Activated CD8-positive, alpha-beta memory T cell treated with anti-CD3 and anti-CD28 coated beads for 48 hours (primary cell): ENCODE data around the gene SLAMF9.

Experiments
- DNase-seq, 3 experiments: peaks; one replicate each; pipeline ENCODE4 v3.0.0-alpha.2; 2020; ENCODE audit warnings: low read depth in 2 of 3, low spot score in 2 of 3

SLAMF9 gene

DNA sequence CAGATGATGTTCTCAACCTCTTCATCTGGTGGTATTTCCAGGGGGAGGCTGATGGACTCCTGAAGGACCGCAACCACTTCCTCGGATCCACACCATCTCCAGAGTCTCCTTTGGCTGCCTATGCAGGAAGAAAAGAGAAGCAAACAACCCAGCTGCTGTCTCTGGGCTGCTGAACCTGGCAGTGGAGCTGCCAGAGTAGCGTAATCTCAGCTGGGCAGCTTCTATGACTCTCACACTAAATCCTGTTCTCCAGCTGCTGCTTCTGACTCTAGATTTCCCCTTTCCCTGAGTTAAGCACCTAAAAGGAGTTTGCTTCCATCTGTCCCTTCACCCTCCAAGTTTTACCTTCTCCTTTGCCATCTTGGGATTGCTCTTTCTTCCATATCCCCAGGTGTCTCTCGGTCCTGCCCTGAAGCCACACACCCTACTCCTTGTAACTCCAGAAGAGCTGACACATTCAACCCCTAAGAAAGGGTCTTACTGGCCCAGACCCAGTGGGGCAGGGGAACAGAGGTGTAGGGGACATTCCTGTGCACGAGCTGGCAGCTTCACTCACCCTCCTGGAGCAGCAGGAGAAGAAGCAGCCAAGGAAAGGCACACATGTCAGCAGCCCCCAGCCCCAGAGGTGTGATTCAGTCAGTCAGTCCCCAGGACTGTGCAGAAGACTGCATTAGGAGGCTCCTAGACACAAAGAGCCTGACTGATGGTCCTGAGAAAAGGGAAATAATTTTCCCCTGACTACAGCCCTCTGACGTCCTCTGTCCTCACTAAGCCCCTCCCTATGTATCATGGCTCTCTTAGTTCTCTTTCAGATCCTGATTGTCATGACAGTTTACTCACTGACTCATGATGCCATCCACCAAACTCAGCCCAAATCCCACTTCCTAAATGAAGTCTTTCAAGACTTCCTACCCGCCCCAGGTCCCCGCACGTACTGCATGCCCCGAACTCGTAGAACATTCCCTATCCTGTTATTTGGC lies at the start of gene SLAMF9:
TSS of gene SLAMF9 (minus strand) at position 702 of the 980 bp plus-strand sequence. CDS start at position 602, 100 bp downstream.
- DNase-seq, result no peak

DNA sequence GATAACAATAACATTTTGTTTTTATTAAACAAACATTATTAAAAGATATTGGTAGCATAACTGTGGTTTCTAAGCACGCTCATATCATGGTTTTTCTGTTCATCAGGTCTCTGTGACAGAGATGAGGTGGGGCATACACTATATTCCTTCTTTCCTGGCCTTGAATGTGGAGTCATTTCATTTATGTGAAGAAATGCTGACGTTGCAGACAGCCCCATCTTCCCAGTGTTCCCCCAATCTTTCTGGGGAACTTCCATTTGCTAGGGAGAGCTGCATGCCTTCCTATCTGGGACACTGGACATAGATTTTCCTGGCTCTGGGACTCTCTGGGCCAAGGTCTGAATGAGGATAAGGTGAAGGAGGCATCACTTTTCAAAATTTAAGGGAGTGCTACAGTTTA lies 47.4 kb upstream of the SLAMF9 start:
- no peak for DNase-seq

DNA sequence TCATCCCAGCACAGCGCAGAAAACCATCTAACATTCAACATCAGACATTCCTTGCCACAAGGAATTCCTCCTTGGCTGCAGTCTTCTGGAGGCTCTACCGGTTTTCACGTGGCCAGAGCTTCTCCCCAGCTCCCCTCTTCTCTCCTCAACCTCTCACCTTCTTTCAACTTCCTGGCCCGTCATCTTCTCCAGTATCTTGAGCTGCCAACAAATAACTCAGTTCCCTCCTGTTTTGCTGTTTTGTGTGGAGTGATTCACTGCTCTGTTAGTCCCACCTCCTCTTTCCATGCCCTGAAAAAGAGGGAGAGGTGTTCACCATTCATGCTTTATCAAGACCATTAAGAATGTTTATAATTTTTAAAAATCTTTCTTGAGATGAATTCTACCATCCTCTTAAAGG lies 45.2 kb upstream of the SLAMF9 start:
- DNase-seq, result no peak

DNA sequence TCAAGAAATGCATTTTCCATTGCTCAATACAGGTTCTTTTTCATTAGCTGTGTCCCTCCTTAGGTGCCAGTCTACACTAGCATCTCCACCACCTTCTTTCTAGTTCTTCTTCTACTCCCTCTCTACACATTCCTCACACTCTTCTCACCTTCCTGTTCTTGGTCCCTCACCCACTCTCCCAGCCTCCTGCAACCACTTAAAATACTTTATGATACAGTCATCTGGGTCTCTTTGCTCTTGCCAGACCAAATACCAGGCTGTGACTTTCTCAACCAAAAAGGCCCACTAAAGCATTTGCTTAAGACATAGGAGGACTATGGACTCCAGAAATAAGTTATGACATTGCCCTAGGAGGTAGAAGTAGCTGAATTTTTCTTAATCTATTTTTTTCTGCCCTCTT lies 42.6 kb upstream of the SLAMF9 start:
- DNase-seq, result no peak

DNA sequence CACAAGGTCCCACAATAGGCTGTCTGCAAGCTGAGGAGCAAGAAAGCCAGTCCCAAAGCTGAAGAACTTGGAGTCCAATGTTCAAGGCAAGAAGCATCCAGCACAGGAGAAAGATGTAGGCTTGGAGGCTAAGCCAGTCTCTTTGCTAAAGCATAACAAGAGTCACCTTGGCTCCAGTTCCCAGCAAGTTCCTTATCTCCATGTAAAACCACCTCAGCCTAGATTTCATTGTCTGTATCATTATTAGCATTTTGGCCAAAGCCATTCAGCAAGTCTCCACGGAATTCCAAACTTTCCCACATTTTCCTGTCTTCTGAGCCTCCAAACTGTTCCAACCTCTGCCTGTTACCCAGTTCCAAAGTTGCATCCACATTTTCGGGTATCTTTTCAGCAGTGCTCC lies 40.9 kb upstream of the SLAMF9 start:
- no peak for DNase-seq

DNA sequence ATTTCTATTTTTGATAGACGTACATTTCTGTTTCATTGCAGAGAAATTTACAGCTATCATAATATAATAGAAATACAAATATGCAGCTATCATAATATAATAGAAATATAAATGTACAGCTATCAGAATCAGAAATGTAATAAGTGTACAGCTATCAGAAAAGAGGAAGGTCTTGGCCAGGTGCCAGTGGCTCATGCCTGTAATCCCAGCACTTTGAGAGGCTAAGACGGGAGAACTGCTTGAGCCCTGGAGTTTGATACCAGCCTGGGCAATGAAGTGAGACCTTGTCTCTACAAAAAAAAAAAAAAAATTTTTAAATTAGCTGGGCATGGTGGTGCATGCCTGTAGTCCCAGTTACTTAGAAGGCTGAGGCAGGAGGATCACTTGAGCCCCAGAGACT lies 39.9 kb upstream of the SLAMF9 start:
- DNase-seq, result no peak

DNA sequence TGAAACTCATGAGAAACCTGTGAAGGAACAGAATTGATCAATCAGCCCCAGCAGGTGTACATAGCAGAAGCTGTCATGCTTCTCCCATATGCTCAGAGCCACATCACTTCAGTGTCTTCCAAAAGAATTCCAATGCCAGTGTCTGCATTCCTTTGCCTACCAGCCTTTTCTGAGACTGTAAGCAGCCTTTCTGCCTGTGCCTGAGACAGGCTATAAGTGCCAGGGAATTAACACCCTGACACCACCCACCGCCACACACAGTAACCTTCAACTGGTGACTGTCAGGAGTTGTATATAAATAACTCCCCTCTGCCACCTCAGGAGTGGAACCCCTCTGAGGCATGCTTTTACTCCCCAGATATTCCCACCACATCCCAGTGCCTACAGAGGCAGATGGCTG lies 38.1 kb upstream of the SLAMF9 start:
- no peak for DNase-seq

DNA sequence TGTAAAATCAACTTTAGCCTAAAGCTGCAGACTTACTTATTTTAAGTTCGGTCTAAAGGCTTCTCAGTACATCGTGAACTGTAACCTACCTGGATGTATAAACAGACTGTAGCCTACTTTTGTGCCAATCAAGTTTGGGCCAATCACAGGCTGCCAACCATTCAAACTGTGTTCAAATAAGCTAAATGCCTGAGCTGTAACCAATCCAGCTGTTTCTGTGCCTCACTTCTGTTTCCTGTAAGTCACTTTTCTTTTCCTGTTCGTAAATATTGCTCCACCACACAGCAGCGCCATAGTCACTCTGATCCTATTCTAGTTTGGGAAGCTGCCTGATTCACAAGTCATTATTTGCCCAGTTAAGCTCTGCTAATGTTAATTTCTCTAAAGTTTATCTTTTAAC lies 37.5 kb upstream of the SLAMF9 start:
- no peak for DNase-seq

DNA sequence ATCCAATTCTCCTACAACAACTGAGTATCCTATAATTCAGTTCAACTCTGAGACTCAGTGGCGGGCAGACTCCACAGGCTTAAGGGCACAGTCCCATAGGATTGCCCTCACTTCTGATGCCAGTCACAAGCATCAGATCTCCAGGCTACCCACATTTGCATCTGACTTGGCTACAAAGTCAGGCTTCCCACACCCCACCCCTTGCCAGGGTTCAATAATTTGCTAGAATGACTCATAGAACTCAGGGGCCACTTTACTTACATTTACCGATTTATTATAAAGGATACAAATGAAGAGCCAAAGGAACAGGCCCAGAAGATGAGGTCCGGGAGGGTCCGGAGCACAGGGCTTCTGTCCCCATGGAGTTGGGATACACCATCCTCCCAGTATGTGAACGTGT lies 36.0 kb upstream of the SLAMF9 start:
- DNase-seq, result no peak

DNA sequence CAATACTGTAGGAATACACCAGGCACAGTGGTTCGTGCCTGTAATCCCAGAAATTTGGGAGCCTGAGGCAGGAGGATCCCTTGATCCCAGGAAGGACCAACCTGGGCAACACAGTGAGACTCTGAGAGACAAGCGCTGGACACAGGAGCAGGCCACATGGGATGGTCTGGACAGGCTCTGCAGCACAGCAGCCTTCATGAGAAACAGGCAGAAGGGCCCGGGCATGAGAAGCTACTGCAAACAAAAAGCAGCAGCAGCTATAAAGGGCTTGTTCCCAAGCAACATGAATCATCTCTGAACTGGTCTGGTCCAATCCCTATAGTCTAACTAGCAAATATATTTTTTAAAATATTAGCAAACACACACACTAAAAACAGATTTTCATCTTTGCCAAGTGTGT lies 35.5 kb upstream of the SLAMF9 start:
- no peak for DNase-seq

DNA sequence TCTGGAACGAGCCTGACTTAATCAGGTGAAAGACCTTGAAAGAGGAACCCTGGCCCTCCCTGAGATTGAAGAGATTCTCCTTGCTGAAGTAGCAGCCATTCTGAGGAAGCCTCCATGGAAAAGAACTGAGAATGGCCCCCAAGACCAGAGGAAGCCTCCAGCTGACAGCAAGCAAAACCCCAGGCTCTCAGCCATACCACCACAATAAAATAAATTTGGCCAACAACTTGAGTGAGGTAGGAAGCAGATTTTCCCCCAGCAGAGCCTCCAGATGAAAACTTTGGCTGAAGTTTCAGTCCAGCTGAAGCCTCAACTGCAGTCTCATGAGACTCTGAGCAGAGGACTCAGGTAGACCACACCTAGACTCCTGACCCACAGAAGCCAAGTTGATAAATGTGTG lies 34.0 kb upstream of the SLAMF9 start:
- no peak for DNase-seq

DNA sequence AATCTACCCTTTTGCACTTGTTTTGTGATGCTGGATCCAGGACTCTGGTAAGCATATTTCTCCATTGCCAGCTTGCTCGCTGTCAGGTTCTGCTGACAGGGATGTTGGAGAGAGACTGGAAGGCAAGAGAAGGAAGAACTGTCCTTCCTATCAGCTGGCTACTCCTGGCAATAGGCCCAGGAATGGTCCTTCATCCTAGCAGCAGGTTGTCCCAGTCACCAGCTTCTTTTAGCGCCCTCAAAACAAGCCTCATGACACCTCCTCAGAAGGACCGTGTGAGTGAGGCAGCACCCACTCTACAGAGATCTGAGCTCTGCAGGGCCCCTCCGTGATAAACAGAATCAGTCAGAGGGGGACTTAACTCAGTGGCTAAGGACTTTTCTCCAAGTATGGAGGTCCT lies 33.1 kb upstream of the SLAMF9 start:
- no peak for DNase-seq

DNA sequence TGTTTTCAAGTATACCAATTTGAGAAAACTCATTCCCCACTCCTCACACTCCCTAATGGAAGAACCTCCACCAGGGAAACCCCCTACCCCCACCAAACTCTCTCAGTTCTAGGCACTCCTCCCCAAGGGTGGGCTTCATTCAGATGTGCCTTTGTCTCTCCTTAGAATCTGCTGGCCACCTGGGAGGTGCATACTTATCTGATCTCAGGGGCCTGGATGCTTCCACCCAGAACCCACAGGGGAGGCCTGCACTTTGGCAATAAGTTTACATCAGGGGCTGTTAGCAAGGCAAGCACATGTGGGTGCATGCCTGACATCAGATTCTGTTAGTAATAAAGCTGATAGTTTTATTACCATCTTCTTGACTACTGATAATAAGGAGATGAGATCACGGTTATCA lies 32.5 kb upstream of the SLAMF9 start:
- DNase-seq, result no peak

DNA sequence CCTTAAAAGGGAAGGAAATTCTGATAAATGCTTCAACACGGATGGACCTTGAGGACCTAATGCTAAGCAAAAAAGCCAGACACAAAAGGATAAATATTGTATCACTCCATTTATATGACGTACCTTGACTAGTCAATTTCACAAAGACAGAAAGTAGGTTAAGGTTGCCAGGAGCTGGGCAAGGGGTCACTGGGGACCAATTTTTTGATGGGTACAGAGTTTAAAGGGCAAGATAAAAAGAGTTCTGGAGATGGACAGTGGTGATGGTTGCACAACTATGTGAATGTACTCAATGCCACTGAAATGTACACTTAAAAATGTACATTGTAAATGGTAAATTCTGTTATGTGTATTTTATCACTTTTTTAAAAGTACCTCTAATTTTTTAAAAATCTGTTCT lies 32.1 kb upstream of the SLAMF9 start:
- DNase-seq, result no peak

DNA sequence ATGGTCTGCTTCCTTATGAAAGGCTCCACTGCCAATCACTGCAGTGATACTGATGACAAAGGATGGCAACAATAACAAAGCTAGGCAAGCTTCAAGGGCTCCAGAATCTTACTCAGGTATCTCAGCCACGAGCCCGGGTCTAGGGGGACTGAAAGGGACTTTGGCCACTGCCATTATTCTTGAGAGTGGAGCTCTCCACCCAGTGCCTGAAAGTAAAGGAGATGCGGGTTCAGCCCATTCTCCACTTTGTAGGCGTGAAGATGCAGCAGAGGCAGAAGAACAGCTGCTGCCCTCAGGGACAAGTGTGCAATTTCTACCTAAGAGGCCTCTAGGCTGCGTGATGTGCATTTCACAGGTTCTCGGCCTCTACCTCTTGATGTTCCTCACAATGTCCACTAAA lies 31.4 kb upstream of the SLAMF9 start:
- DNase-seq, result no peak

DNA sequence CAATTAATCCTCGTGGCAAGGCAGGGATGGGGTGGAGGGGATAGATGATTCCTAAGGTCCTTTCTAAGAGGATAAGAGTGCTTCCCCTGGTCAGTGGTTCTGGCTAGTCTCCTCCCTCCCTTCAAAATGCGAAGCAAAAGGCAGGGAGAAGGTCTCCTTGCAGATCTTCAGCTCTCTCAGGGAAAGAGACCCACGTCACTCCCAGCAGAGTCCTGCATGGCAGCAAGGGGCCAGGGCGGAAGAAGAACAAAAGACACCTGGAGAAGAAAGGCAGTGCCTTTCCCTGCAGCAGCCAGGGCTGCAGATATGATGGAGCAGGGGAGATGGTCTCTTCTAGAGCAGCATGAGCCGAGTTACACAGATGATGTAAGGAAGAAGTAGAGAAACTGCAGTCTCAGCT lies 29.6 kb upstream of the SLAMF9 start:
- no peak for DNase-seq

DNA sequence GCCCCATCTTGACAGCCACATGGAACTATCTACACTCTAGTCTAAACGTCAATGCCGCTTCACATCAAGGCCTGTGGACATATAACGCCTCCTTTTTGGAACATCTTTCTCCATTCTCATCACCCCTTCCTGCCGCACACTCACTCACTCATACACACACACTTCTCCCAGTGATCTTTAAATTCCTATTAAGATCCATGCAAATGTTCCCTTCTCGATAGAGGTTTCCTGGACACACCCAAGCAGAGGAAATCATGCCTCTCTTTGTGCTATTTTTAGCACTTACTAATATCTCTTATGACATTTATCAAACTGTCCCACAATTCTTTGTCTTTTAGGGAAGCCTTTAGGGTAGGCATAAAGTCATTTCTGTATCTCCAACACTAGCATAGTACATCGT lies 28.2 kb upstream of the SLAMF9 start:
- no peak for DNase-seq

DNA sequence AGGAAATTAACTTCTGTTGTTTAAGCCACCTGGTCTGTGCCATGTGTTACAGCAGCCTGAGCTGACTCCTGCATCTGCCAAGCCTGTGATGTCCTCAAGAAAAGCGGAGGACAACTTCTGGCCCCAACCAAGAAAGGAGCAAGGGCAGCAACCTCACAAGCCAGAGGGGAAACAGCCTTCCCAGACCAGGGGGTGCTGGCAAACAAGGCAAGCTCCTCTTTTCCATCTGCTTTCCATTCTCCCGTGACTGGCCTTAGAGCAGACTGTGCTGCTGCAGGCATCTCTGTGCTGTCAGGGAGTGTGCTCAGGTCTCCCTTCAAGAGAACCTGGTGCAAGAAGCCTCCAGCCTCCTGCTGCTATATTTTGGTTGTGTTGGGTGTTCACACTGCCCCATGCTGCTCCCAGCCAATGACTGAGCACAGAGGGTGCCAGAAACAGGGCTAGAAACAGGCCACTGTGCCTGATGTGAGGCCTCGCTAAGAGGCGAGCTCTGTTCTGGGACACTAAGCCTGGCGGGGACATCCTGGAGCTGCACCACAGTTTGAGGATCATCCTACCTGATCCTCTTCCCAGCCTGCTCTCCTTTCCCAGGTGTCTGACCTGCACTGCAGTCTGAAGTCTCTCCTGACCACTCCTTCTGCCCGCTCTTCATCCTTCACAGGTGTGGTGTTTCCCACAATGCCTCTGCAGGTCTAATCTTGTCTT lies 27.5 kb upstream of the SLAMF9 start:
- no peak for DNase-seq

DNA sequence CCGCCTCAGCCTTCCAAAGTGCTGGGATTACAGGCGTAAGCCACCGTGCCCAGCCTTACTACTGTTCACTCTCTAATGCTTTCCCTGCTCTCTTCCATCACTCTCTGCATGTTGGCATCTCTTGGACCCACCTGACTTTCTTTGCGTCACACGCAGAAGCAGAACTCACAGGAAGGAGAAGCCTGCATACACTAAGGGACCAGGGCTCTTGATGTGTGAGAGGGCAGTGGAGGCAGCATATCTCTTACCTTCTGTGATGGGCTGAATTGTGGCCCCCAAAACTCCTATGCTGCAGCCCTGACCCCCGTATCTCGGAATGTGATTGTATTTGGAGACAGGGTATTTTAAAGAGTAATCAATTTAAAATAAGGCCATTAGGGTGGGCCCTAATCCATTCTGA lies 26.7 kb upstream of the SLAMF9 start:
- DNase-seq, result no peak

DNA sequence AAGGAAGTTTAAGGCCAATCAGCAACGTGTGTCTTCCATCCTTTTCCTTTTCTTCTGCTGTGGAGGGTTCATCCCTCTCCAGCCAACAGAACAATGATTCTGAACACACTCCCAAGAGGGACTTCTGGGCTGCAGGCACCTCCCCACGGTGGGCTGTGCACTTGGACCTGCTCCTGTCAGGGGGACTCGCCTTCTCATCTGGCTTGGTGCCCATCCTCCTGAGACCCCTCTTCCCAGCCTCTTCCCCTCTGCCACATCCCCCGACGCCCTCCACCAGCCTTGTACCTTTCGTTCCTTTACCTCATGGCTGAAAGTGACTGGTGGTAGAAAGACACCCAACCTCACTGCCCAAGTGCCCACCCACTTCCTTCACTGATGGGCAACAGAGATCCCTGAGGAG lies 26.0 kb upstream of the SLAMF9 start:
- DNase-seq, result no peak

DNA sequence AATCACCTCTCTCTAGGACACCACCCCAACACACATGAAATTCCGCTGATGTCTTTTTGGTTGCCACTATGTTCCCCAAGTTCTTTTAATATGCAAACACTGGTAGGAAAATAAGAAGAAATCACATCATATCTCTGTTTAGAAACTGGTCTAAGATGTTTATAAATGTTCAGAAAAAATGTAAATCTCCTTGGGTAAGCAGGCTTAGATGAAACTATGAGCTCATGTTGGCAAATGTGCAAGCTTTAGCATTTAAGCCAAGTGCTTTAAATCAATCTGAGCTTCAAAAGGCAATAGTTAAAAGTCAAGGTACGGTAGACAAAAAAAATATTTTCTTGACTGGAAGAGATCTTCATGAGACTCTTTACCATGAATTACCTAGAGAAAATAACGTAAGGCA lies 25.2 kb upstream of the SLAMF9 start:
- DNase-seq, result no peak

DNA sequence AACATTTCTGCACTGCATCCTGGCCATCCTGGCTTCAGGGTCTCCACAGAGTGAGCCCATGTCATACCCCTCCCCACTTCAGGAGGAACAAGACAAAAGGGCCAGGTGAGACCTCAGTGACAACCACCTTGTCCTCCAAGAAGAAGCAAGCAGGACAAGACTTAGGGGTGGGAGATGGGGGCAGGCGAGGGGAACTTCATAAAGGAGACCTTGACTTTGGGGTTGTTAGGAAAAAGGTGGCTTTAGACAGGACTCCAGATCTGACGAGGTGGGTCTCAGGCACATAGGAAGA lies 24.0 kb upstream of the SLAMF9 start:
- DNase-seq, result no peak
